ENCODE results near the gene EPS15. TPM values are rescaled to one million over a fixed set of nuclear protein-coding genes. Genes with fewer than 3 reads are reported as not detected.
"Not testable (repeated sequence)": the region's sequence is repeated elsewhere in the genome, so short reads cannot be mapped to it uniquely, and the experiment has no call there.

Gene EPS15
- total RNA-seq, 1 donor: 108 TPM

DNA sequence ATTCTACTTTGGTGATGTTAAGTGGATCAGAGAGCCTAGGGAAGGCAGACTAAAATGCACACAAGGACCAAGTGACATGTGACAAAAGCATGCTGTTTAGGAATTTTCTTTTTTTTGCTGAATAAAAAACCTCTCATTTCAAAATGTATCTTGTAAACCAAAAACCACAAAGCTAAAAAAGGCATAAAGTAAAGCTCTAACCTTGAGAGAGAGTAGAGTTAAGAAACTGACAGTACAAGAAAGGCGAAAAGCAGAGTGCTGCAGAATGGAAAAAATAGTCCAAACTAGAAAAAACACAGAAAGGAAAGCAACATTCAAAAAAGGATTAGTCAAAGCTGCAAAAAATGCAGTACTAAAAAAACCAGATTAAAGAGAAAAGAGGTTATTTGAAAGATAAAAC is 76.5 kb downstream of the EPS15 start:
- TF ChIP-seq, protein P1, sequence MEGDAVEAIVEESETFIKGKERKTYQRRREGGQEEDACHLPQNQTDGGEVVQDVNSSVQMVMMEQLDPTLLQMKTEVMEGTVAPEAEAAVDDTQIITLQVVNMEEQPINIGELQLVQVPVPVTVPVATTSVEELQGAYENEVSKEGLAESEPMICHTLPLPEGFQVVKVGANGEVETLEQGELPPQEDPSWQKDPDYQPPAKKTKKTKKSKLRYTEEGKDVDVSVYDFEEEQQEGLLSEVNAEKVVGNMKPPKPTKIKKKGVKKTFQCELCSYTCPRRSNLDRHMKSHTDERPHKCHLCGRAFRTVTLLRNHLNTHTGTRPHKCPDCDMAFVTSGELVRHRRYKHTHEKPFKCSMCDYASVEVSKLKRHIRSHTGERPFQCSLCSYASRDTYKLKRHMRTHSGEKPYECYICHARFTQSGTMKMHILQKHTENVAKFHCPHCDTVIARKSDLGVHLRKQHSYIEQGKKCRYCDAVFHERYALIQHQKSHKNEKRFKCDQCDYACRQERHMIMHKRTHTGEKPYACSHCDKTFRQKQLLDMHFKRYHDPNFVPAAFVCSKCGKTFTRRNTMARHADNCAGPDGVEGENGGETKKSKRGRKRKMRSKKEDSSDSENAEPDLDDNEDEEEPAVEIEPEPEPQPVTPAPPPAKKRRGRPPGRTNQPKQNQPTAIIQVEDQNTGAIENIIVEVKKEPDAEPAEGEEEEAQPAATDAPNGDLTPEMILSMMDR (IDR thresholded peaks at IDR 0.05; ENCODE audit: insufficient read depth, low read length): no peak
- no peak for DNase-seq (ENCODE audit: low read depth)
- H3K4me3 ChIP-seq (ENCODE audit: low read depth, low read length): no peak overlapping the region

DNA sequence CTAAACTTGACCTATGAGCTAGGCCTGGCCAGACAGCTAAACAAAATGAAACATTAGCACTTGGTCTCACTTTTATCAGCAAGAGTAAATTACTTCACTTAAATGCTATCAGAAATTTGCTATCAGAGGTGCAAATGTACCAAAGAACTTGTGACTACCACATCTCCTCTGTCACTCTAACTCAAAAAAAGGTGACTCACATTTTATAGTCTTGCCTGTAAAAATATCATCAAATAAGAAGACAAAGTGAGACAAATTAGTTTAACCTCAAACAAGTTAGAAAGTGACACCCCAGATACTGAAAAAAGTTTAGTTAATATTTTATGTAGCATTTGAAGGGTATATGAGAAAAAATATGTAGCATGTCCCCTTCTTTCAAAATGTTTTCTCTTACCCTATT is 76.9 kb downstream of the EPS15 start:
- TF ChIP-seq, protein P1 (IDR thresholded peaks at IDR 0.05; ENCODE audit: insufficient read depth, low read length): no peak
- H3K4me3 ChIP-seq (ENCODE audit: low read depth, low read length): no peak overlapping the region
- DNase-seq (ENCODE audit: low read depth): no peak

DNA sequence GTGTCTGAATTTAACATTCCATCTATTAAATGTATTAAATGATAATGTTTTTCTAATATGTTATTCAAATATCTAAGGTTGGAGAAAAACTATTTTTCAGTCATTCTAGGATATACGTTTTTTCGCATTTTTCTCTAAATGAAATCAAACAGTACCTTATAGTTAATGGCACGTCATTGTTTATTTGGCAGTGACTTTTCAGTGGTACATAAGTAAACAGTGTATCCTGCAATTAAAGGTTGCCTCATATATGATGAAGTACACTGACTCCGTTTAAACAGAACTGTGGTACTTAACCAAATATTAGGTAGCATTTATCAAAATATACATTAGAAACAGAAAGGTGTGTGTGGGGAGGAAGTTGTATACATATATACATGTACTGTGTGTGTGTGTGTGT is 79.2 kb downstream of the EPS15 start:
- TF ChIP-seq, protein P1 (IDR thresholded peaks at IDR 0.05; ENCODE audit: insufficient read depth, low read length): no peak

DNA sequence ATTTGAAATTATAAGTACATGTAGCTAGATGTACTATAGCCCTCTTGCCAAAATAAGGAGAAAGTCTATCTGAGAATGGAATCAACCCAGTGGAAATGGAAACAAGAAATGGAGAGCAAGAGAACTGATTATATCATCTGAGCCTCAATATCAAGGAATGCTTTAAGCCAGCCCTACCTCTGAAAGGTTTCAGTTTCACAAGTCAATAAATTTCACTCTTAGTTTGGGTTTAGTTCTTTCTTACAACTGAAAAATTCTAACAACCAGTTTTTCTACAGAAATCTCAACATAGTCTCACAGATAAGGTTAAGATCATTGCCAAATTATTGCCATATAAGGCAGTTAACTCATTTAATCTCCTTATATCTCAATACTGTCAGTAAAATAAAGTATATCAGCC is 80.0 kb downstream of the EPS15 start:
- no peak for DNase-seq (ENCODE audit: low read depth)
- H3K4me3 ChIP-seq (ENCODE audit: low read depth, low read length): no peak overlapping the region
- TF ChIP-seq, protein P1 (IDR thresholded peaks at IDR 0.05; ENCODE audit: insufficient read depth, low read length): no peak

More for the DNA sequence above, 79.2 kb downstream of the EPS15 start:
- no peak for DNase-seq (ENCODE audit: low read depth)
- no peak overlapping the region for H3K4me3 ChIP-seq (ENCODE audit: low read depth, low read length)

DNA sequence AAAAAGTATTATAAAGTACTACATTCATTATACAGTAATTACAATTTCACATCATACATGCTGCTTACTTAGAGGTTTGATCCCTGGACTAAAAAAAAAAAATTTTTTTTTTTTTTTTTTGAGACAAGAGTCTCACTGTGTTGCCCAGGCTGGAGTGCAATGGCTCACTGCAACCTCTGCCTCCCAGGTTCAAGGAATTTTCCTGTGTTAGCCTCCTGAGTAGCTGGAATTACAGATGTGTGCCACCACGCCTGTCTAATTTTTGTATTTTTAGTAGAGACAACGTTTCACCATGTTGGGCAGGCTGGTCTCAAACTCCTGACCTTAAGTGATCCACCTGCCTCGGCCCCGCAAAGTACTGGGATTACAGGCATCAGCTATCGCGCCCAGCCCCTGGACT is 81.7 kb downstream of the EPS15 start:
- H3K4me3 ChIP-seq (ENCODE audit: low read depth, low read length); DNase-seq (ENCODE audit: low read depth): not testable (repeated sequence)

DNA sequence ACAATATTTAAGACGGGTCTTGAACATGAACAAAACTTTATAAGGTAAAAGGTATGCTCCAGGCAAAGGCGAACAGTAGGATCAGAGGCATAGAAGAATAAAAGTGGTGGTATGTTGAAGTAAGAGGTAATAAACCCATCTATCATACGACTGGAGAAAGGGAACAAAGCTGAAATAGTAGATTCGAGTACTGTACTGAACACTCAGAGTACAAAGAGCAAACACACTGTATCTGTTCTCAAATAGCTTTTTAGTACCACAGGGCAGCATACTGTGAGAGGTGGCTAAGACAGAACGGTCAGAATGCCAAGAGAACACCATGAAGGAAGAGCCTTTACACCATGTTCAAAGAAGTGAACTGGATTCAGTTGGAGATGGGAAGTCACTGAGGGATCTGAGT is 83.2 kb downstream of the EPS15 start:
- H3K4me3 ChIP-seq (ENCODE audit: low read depth, low read length): no peak overlapping the region
- DNase-seq (ENCODE audit: low read depth): no peak
- TF ChIP-seq, protein P1 (IDR thresholded peaks at IDR 0.05; ENCODE audit: insufficient read depth, low read length): no peak

DNA sequence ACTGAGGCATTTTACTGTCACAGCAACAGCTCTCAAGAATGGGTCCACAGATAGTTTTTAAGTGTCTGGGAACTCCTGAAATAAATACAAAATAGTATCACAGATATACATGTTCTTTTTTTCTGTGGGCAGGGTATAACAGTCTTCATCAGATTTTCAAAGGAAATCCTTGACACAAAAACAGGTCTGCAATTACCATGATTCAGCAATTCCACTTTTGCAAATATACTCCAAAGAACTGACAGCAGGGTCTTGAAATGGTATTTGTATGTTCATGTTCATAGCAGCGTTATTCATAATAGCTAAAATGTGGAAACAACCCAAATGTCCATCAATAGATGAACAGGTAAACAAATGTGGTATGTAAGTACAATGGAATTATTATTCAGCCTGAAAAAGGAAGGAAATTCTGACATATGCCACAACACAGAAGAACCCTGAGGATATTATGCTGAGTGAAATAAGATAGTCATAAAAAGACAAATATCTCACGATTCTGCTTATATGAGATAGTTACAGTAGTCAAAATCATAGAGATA is 85.0 kb downstream of the EPS15 start:
- TF ChIP-seq, protein P1 (IDR thresholded peaks at IDR 0.05; ENCODE audit: insufficient read depth, low read length): no peak
- DNase-seq (ENCODE audit: low read depth): no peak
- no peak overlapping the region for H3K4me3 ChIP-seq (ENCODE audit: low read depth, low read length)

All from fibroblast of the aortic adventitia (primary cell).